Keratinocyte (primary cell): ENCODE measurements around the gene SLX4. TPM values are rescaled to one million over a fixed set of nuclear protein-coding genes. Genes with fewer than 3 reads are reported as not detected.

Experiments
- DNase-seq: peaks from one replicate; pipeline ENCODE4 v3.0.0-alpha.2; 2011; ENCODE audit warnings: low read depth, missing footprints, low spot score
- FAIRE-seq: peaks from 2 replicates; lab custom pipeline; 2011; peaks lifted over from hg19 to GRCh38; lab: Jason Lieb, UNC
- H2AFZ ChIP-seq: 2 replicates; pipeline ENCODE4 v1.6.0; 2012; ENCODE audit warnings: low read length, control low read depth, inconsistent platforms; ENCODE audit not compliant: control insufficient read depth
- H3K27ac ChIP-seq: 2 replicates; pipeline ENCODE4 v1.5.1; 2011; ENCODE audit warnings: low read length; ENCODE audit not compliant: control insufficient read depth, insufficient read depth
- H3K27me3 ChIP-seq: 3 replicates; pipeline ENCODE4 v1.6.0; 2011; ENCODE audit warnings: low read length; ENCODE audit not compliant: control insufficient read depth, insufficient read depth; ENCODE audit errors: extremely low read depth
- H3K36me3 ChIP-seq, 2 experiments: 2 replicates in 1 of 2; 3 replicates in 1 of 2; pipeline ENCODE4 v1.5.1; 2011; ENCODE audit warnings: low read length in 2 of 2, mild to moderate bottlenecking in 1 of 2; ENCODE audit not compliant: control insufficient read depth in 2 of 2, insufficient read depth in 2 of 2; ENCODE audit errors: extremely low read depth in 1 of 2
- H3K4me1 ChIP-seq: 3 replicates; pipeline ENCODE4 v1.5.1; 2011; ENCODE audit warnings: low read length; ENCODE audit not compliant: control insufficient read depth, insufficient read depth; ENCODE audit errors: extremely low read depth
- H3K4me2 ChIP-seq: 3 replicates; pipeline ENCODE4 v1.6.0; 2011; ENCODE audit warnings: low read depth, low read length; ENCODE audit not compliant: control insufficient read depth, insufficient read depth; ENCODE audit errors: extremely low read depth
- H3K4me3 ChIP-seq, 3 experiments: fragments of 200-600 bp in 1 of 3; sonication (generic) in 1 of 3; 2 replicates in 2 of 3; 3 replicates in 1 of 3; pipeline ENCODE4 v1.5.1; 2011 to 2016; ENCODE audit warnings: low read length in 3 of 3, mild to moderate bottlenecking in 3 of 3, control low read depth in 2 of 3, inconsistent platforms in 1 of 3, low read depth in 1 of 3, mixed read lengths in 1 of 3, mixed run types in 1 of 3, moderate library complexity in 1 of 3; ENCODE audit not compliant: control insufficient read depth in 2 of 3, insufficient read depth in 2 of 3; ENCODE audit errors: extremely low read depth in 1 of 3
- H3K79me2 ChIP-seq: 2 replicates; pipeline ENCODE4 v1.6.0; 2012; ENCODE audit warnings: low read length; ENCODE audit not compliant: control insufficient read depth, insufficient read depth
- H3K9ac ChIP-seq: 3 replicates; pipeline ENCODE4 v1.6.0; 2011; ENCODE audit warnings: low read length; ENCODE audit not compliant: control insufficient read depth, insufficient read depth; ENCODE audit errors: extremely low read depth
- H3K9me1 ChIP-seq: 3 replicates; pipeline ENCODE4 v1.6.0; 2011; ENCODE audit warnings: low read length; ENCODE audit not compliant: control insufficient read depth, insufficient read depth; ENCODE audit errors: extremely low read depth
- H3K9me3 ChIP-seq: 2 replicates; pipeline ENCODE4 v1.5.1; 2012; ENCODE audit warnings: low read depth, low read length; ENCODE audit not compliant: control insufficient read depth
- H4K20me1 ChIP-seq: 3 replicates; pipeline ENCODE4 v1.6.0; 2011; ENCODE audit warnings: low read length; ENCODE audit not compliant: control insufficient read depth, insufficient read depth; ENCODE audit errors: extremely low read depth
- CTCF ChIP-seq, 3 experiments: IDR thresholded peaks in 1 of 3; conservative IDR thresholded peaks in 1 of 3; optimal IDR thresholded peaks in 1 of 3; 2 replicates in 2 of 3; 3 replicates in 1 of 3; pipeline versions ENCODE3 to v1.5.1; 2011; ENCODE audit warnings: low read length in 3 of 3, mild to moderate bottlenecking in 3 of 3, moderate library complexity in 2 of 3, control low read depth in 1 of 3, inconsistent platforms in 1 of 3; ENCODE audit not compliant: insufficient read depth in 2 of 3; ENCODE audit errors: extremely low read depth in 1 of 3
- EZH2 ChIP-seq: IDR thresholded peaks from one replicate; pipeline ENCODE4 v1.6.1; 2012; ENCODE audit warnings: inconsistent platforms, mild to moderate bottlenecking, low read length, moderate library complexity
- dilution Hi-C: fragments of 300-500 bp; cut with MboI; formaldehyde crosslinking; loops from one replicate; pipeline ENCODE4 v1.7.0; 2020; ENCODE audit warnings: low sequenced_read_pairs; ENCODE audit not compliant: extremely low pct_ligation_motif_present
- polyA plus RNA-seq, 5 experiments: library from polyadenylated mRNA; depleted of rRNA in 3 of 5; stranded (reverse) in 3 of 5; stranded (forward) in 1 of 5; unstranded in 1 of 5; fragments of >200 nt; gene quantifications; 1 replicate in 1 of 5; 2 replicates in 3 of 5; 3 replicates in 1 of 5; pipeline versions ENCODE4 v1.2.1 to v1.2.3, GENCODE V29; 2011 to 2012; ENCODE audit warnings: missing spikeins in 2 of 5, low read depth in 1 of 5, low replicate concordance in 1 of 5

Gene SLX4
- polyA plus RNA-seq, 1 donor (not counting 4 experiments of a cell fraction or from before 2014, with no cell fraction given) = 2.0 TPM

GRCh38 chr16:3583303-3584038 lies 27.9 kb downstream of the SLX4 start:
- dilution Hi-C loops = no loop called here
- no peaks in the 10 kb centered on the region for H3K9me3 ChIP-seq
- no peak overlapping the region for H3K27ac ChIP-seq
- no peak overlapping the region for H3K9ac ChIP-seq
- no peak overlapping the region for H3K4me3 ChIP-seq
- H4K20me1 ChIP-seq = no peaks in the 10 kb centered on the region
- FAIRE-seq (no peak), DNase-seq (no peak)
- no peak overlapping the region for H3K4me2 ChIP-seq
- no peak for TF ChIP-seq CTCF (optimal IDR thresholded peaks at IDR 0.05 in 1 of 3, IDR thresholded peaks at IDR 0.05 in 1 of 3, conservative IDR thresholded peaks at IDR 0.05 in 1 of 3; ENCODE audit: extremely low read depth in 1 of 3, insufficient read depth in 2 of 3, low read length in 3 of 3)
- no peak for TF ChIP-seq EZH2
- no peaks in the 10 kb centered on the region for H3K79me2 ChIP-seq
- peaks cover 11% of the 10 kb centered on the region for H3K4me1 ChIP-seq
- H3K36me3 ChIP-seq = peaks cover 0 to 5% of the 10 kb centered on the region in 2 experiments
- H3K27me3 ChIP-seq = no peaks in the 10 kb centered on the region
- no peaks in the 10 kb centered on the region for H3K9me1 ChIP-seq
- no peak overlapping the region for H2AFZ ChIP-seq

- H3K27me3 ChIP-seq = no peaks in the 10 kb centered on the region
These were observed 28.9 kb downstream of the SLX4 start for GRCh38 chr16:3582276-3583165.

More at GRCh38 chr16:3582276-3583165, 28.9 kb downstream of the SLX4 start:
- no peak for DNase-seq
- Histone ChIP-seq H3K9me3 (no peaks in the 10 kb centered on the region), H3K4me1 (peaks cover 11% of the 10 kb centered on the region), H3K9ac (no peak overlapping the region), H3K9me1 (no peaks in the 10 kb centered on the region), H4K20me1 (no peaks in the 10 kb centered on the region), H2AFZ (no peak overlapping the region), H3K27ac (no peak overlapping the region), H3K36me3 (peaks cover 0 to 5% of the 10 kb centered on the region in 2 experiments), H3K4me3 (no peak overlapping the region), H3K79me2 (no peaks in the 10 kb centered on the region), H3K4me2 (no peak overlapping the region)
- dilution Hi-C loops = no loop called here
- TF ChIP-seq EZH2 = no peak
- no peak for TF ChIP-seq CTCF (optimal IDR thresholded peaks at IDR 0.05 in 1 of 3, IDR thresholded peaks at IDR 0.05 in 1 of 3, conservative IDR thresholded peaks at IDR 0.05 in 1 of 3; ENCODE audit: extremely low read depth in 1 of 3, insufficient read depth in 2 of 3, low read length in 3 of 3)
- FAIRE-seq = no peak
